Measurements from ENCODE around the gene NT5DC2.
A peak's percentile ranks its signal among the peaks of the same experiment; 100 is the strongest.

NT5DC2 gene

DNA sequence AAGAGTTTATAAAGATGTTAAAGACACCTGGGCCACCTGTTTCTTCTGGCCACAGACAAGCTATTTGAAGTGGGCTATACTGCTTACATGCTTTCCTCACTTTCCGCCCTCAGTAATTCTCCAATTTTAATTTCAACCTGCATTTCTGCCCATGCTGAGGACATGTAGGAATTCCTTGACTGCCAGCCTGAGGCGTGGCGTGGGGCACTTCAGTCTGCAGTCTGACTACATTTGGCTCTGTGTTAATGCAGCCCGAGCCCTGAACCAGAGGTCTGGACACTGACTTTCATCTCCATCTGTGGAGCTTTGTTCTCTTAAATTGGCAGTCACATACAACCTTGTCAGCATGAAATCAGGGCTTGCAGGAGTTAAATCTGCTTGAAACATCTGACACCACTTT, 11.3 kb upstream of the NT5DC2 start:
- no peaks in the 10 kb centered on the region for H3K27me3 ChIP-seq (replicated peaks)
- no peak overlapping the region for H3K4me3 ChIP-seq (ENCODE audit: low read depth, low read length)
- H3K27ac ChIP-seq = no peak overlapping the region
- no peak for DNase-seq
- H3K36me3 ChIP-seq (replicated peaks) = peaks cover 20% of the 10 kb centered on the region
- TF ChIP-seq CTCF (IDR thresholded peaks at IDR 0.05; ENCODE audit: low read depth, low read length, missing control alignments) = no peak
- in situ Hi-C loops (cut with HindIII; ENCODE audit: low pct_ligation_motif_present, low sequenced_read_pairs) = no loop called here

GRCh38 chr3:52541050-52541449, 7.4 kb upstream of the NT5DC2 start:
- DNase-seq = no peak
- peaks cover 9% of the 10 kb centered on the region for H3K36me3 ChIP-seq (replicated peaks)
- no peaks in the 10 kb centered on the region for H3K27me3 ChIP-seq (replicated peaks)
- H3K27ac ChIP-seq = no peak overlapping the region
- TF ChIP-seq CTCF (IDR thresholded peaks at IDR 0.05; ENCODE audit: low read depth, low read length, missing control alignments) = no peak
- no peak overlapping the region for H3K4me3 ChIP-seq (ENCODE audit: low read depth, low read length)
- in situ Hi-C loops (cut with HindIII; ENCODE audit: low pct_ligation_motif_present, low sequenced_read_pairs) = no loop called here

DNA sequence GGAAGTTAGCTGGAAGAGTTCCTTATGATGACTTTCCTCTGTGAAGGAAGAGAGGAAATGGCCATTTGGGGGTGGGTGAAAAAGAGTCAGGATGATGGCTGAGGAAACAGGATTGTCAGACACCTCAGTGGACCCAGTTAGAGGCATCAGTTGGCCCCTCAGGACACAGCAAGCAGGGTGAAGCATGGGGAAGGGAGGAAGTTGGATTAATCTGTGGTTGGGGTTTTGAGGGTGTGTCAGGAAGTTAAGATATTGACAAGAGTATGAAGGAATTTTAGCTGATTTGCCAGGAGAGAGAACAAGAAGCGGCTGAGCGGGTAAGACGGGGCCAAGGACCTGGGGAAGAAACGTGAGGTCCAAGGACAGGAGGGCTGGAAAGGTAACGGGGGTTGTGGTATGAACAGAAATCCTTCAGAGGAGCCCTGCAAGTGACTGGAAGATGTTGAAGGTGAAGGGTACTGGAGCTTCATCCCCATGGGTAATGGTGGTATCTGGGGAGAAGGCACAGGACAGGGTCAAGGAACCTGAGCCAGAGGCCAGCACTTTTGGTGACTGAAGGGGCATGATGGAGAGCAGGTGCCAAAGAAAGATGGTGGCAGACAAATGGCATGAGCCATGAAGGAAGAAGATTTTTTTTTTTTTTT, 5.5 kb upstream of the NT5DC2 start:
- no peak overlapping the region for H3K4me3 ChIP-seq (ENCODE audit: low read depth, low read length)
- in situ Hi-C loops (cut with HindIII; ENCODE audit: low pct_ligation_motif_present, low sequenced_read_pairs) = no loop called here
- H3K27me3 ChIP-seq (replicated peaks) = no peaks in the 10 kb centered on the region
- TF ChIP-seq CTCF (IDR thresholded peaks at IDR 0.05; ENCODE audit: low read depth, low read length, missing control alignments) = no peak
- H3K27ac ChIP-seq = no peak overlapping the region
- peaks cover 7% of the 10 kb centered on the region for H3K36me3 ChIP-seq (replicated peaks)
- no peak for DNase-seq

DNA sequence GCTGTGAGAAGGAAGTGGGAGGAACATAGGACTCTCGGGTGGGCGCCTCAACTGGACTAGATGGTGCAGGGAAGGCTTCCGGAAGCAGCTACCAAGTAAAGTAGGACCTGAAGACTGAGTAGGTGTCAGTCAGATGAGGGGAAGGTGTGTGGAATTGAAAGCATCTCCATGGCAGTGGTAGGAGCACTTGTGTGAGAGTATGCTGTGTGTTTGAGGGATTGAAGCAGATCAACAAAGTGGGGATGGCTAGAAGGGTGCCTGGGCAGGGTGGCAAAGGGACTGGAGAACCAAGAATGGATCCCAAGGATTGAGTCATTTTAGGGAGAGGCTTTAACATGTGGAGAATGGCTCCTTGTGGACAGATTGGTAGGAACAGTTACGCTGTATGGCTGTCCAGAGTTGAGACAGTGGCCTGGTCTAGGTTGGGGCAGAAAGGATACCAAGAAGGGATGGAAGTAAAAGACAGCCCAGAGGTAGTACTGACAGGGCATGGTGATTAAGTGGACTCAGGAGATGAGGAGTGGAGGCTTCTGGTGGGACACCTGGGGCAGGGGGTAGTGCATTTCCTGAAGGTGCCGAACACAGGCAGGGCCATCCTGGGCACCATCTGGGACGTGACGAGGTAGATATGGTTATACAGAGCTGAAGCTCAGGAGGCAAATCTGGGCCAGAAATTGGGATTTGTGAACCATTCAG, 4.2 kb upstream of the NT5DC2 start:
- no peak for TF ChIP-seq CTCF (IDR thresholded peaks at IDR 0.05; ENCODE audit: low read depth, low read length, missing control alignments)
- H3K4me3 ChIP-seq (ENCODE audit: low read depth, low read length) = peak overlapping the region; percentile 94
- peaks cover 6% of the 10 kb centered on the region for H3K36me3 ChIP-seq (replicated peaks)
- DNase-seq = no peak
- H3K27me3 ChIP-seq (replicated peaks) = no peaks in the 10 kb centered on the region
- in situ Hi-C loops (cut with HindIII; ENCODE audit: low pct_ligation_motif_present, low sequenced_read_pairs) = no loop called here
- H3K27ac ChIP-seq = no peak overlapping the region

DNA sequence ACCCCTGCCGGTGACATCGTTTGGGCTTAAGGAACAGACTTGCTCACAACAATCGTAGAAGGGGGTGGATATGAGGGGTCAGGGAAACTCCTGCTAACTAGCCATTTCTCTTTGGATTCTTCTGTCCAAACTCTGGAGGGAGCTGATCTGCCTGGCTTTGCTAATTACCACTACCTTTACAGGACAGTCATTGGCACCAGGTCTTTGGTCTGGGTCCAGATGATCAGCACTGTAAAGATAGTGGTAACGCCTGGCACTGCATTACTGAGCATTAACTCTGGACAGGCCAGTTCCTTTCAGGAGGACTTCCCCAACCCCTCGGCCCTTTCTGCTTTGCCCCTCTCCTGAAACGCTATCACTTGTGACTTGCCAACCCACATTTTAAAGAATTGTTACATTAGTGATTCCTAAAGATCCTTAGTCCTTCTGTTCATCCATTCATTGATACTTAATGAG, 3.5 kb upstream of the NT5DC2 start:
- no peak for DNase-seq

More for the DNA sequence above, 3.5 kb upstream of the NT5DC2 start:
- peak overlapping the region; percentile 68 for H3K27ac ChIP-seq
- H3K27me3 ChIP-seq (replicated peaks) = no peaks in the 10 kb centered on the region
- peaks cover 6% of the 10 kb centered on the region for H3K36me3 ChIP-seq (replicated peaks)
- in situ Hi-C loops (cut with HindIII; ENCODE audit: low pct_ligation_motif_present, low sequenced_read_pairs) = no loop called here
- H3K4me3 ChIP-seq (ENCODE audit: low read depth, low read length) = peak overlapping the region; percentile 94
- peak; percentile 7 for TF ChIP-seq CTCF (IDR thresholded peaks at IDR 0.05; ENCODE audit: low read depth, low read length, missing control alignments)
